Activated T-helper 1 cell treated with Interleukin-2 at 50 U/mL for 16 hours (primary cell): ENCODE results near the gene NUDT3.

ENCODE experiments used
- DNase-seq: peaks from one replicate; pipeline ENCODE4 v3.0.0-alpha.2; 2020; ENCODE audit warnings: low read depth

The NUDT3 gene

DNA sequence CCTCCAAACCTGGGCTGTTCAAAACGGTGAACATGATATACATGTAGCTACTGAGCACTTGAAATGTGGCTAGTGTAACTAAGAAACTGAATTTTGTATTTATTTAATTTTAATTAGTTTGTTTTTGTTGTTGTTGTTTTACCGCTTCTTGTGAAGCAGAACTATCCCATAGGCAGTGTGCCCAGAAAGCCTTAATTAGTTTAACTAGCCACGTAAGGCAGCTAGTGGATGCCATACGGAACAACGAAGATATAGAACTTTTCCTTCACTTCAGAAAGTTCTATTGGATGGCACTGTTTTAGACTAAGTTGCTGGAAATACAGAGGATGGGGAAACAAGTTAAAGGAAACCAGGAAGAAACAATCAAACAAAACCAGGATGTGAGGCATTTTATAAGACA is 70.6 kb downstream of the NUDT3 start:
- DNase-seq: no peak

DNA sequence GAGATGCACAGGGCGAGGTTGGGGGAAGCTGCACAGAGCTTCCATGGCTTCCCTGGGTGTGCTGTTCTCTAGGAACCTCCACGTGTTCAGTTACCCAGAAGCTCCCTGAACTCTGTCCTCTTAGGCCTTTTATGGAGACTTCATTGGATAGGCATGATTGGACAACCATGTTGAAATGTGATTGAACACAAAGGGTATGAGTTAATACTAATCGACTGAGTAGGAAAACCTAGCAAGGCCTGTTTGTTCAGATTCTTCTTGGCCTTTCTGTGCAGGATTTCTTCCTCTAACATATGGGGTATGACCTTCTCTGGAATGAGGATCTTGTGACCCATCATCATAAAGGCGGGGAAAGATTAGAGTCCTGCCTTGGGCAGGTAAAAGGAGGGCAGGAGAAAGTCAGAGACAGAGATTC is 73.0 kb downstream of the NUDT3 start:
- no peak for DNase-seq

DNA sequence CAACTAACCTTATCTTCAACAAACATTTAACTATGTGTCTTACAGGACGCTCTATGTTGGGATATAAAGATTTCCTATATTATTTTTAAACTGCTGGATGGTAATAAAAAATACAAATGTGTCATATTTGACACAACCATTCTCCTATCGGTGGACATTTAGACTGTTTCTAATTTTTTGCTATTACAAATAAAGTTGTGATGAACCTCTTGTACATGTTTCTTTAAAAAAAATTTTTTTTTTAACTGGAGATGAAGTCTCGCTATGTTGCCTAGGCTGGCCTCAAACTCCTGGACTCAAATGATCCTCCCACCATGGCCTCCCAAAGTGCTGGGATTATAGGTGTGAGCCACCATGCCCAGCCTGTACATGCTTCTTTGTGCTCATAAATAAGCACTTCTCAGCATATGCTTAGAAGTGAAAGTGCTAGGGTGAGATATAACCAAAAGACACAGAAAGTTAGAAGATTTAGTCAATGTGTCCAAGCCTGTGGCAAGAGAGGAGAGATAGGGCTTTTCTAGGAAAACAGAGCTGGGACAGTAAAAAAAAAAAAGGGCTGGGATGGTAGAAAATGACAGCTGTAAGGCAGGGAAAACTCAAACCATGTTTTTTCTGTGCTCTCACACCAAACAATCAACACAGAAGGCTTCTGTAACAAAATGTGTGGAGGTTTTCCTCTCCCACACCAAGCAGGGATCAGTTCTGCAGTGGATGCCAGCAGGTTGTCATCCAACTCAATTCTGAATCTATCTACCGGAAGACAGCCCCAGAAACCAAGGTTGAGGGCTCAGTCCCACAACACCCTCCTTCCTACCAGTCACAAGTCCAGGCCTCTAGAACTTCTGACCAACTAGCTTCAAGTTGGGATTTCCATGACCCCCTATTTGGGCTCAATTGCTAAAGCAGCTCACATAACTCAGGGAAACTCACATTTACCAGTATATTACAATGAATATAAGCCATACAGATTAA is 73.7 kb downstream of the NUDT3 start:
- no peak for DNase-seq

DNA sequence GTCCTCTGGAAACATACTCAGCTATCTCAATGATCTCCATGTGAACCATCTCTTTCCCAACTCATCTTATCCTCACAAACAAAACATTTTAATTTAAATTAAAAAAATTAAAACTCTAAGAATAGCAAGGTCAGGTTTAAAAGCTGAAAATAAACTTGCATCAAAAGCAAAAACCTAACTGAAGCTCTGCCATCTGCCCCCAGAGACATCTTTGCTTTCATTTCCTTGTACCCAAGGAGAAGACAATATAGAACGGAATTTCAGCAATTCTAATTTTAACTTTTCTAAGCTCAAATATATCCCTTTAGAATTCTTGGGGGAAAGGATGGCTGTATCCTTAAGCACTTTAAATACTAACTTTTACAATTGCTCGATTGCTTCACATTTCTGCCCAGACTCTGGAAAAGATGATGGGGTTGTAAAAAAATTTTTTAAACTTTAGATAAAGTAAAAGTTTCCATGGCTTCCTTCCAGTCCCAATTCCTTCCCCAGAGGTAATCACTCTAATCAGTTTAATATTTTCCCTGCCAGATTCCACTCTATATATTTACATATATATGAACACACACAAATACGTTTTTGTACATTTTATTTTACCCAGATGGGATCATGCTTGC is 74.5 kb downstream of the NUDT3 start:
- DNase-seq: no peak

DNA sequence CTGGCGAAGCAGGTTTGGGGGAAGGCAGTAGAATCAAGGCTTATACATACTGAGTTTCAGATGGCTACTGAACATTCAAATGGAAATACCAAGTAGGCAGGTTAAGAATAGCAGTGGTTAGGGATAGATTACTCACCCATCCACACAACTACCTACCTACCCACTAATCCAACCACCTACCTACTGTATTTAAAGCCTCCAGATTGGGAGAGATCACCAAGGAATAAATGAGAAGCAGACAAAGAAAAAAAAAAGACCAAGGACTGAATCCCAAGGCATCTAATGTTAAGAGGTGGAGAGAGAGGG is 75.3 kb downstream of the NUDT3 start:
- no peak for DNase-seq

DNA sequence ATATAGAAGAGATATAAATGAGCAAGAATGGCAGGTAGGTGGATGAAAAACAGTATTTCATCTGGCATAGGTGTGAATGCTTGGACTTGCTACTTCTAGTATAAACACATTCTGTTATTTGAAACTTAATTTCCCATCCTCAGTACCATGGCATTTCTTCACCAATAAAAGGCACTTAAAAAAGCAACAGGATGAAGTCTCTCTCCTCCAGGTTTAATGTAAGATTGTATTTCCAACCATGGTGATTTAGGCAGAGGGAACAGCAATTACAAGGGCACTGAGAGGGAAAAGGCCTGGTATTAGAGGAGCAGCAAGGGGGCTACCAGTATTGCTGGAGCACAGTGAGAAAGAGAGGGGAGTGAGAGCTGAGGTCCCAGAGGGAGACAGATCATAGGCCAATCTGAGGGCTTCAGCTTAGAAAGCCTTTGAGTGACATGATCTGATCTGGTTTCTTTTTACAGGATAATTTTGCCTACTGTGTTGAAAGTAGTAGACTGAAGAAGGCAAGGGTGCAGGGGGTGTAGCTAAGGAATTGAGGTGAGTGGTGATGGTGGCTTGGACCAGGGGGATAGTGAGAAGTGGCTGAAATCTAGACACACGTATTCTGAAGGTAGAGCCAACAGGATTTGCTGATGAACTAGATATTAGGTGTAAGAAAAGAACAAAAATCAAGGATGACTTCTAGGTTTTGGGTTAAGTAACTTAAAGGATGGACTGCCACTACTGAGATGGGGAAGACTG is 75.9 kb downstream of the NUDT3 start:
- DNase-seq: no peak

DNA sequence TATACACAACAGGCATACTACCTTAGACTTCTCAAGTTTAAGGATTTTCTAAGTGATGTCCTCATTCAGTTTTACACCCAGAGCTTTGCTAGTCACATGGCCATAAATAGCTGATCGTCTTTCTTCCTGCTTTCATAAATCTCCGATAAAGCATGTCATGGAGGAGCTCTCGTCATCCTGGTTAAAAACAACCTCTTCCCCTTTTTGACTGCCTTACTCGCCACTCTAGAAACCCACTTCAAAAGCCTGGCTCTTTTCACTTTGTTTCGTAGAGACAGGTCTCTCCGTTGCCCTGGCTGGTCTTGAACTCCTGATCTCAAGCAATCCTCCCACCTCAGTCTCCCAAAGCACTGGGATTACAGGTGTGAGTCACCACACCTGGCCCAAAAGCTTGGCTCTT is 76.7 kb downstream of the NUDT3 start:
- no peak for DNase-seq

DNA sequence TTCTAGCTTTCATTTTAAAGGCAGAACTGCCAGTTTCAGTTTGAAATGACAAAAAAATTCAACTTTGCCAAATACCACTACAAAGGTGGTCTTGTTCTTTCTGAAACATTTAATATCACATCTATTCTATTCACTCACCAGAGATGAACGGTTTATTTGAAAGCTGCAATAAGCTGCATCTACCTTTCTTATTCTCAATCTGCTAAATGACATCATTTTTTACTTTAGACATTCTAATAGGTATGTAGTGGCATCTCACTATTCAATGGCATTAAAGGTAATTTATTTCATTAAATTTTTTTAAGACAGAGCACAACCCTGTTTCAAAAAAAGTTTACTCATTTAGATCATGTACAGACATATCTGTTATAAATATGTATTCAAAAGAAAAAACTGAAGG is 77.2 kb downstream of the NUDT3 start:
- no peak for DNase-seq

DNA sequence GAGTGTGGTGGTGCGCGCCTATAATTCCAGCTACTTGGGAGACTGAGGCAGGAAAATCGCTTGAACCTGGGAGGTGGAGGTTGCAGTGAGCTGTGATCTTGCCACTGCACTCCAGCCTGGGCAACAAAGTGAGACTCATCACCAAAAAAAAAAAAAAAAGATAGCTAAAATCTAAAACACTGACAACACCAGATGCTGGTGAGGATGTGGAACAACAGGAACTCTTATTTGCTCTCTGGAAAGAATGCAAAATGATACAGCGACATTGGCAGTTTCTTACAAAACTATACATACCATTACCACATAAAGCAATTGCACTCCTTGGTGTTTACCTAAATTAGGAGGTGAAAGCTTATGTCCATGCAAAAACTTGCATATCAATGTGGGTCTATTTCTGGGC is 80.2 kb downstream of the NUDT3 start:
- no peak for DNase-seq

DNA sequence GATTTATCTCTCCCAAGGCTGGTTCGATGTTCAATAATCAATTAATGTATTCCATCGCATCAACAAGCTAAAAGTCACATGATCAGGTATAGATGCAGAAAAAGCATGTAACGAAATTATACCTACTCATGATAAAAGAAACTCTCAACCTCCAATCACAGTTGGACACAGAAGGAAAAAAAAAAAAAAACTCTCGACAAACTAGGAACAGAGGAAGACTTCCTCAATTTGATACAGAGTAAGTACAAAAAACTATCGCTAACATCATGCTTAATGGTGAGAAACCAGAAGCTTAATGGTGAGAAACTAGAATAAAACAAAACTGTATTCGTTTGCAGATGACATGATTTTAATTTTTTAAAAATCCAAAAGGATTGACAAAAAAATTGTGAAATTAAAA is 81.7 kb downstream of the NUDT3 start:
- no peak for DNase-seq

DNA sequence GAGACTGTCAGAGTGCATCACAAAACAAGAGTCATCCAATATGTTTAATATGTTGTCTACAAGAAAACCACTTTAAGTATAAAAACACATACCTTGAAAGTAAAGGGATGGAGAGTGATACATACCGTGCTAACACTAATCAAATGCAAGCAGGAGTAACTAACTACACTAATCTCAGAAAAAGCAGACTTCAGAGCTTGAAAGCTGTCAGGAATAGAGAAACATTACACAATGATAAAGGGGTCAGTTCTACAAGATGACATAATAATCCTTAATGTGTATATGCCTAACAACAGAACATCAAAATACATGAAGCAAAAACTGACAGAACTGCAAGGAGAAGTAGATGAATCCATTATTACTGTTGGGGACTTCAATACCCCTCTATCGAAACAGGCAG is 84.0 kb downstream of the NUDT3 start:
- no peak for DNase-seq

DNA sequence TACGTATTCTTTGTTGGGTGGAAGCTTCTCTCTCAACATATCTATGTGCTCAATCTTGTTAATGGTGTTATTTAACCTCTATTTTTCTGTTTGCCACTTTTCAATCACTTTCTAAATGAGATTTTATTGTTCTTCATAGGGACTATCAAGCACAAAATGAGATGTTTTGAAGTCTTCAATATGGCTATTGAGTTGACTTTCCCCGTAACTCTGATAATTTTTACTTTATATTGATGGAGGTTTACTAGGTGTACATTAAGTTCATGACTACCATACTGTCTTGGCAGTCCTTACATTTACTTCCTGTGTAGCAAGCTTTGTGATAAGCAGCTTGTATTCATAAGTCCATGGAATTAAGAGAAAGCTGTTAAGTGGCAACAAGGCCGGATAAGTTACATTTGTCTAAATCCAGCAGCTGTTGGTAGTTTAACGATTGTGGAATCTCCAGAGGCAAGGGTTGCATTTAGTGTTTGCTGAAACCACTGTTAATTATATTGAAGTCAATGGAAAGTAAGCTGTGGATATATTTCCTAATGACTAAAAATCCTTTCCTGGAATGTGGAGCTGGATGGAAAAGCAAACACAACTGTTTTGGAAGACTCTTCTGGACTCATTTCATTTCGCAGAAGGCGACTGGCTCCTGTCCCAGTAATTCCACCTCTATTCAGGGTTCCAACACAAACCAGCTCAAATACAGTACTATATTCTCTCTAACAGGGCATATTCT is 86.3 kb downstream of the NUDT3 start:
- DNase-seq: no peak

DNA sequence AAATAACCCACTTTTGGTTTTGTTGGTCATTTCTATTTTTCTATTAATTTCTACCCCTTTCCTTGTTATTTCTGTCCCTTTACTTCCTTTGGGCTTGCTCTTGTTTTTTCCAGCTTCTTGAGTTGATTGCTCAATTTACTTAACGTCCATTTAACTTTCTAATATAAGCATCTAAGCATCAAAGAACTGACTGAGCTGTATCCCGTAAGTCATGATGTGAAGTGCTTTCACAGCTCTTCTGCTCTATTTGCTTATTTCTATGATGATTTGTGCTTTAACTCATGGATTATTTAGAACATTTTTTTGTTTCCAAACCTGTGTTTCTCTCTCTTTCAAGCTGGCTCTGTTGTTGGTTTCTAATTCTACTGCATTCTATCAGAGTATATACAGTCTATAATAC is 87.0 kb downstream of the NUDT3 start:
- DNase-seq: no peak

DNA sequence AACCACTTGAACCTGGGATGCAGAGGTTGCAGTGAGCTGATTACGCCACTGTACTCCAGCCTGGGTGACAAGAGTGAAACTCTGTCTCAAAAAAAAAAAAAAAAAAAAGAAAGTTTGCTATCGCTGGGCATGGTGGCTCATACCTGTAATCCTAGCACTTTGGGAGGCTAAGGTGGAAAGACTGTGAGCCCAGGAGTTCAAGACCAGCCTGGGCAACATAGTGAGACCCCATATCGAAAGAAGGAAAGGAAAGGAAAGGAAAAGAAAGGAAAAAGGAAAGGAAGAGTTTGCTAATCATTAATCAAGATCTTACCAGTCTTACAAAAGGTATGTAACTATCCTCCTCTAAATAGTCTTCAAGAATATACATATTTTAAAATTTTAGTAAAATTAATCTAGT is 88.3 kb downstream of the NUDT3 start:
- no peak for DNase-seq

DNA sequence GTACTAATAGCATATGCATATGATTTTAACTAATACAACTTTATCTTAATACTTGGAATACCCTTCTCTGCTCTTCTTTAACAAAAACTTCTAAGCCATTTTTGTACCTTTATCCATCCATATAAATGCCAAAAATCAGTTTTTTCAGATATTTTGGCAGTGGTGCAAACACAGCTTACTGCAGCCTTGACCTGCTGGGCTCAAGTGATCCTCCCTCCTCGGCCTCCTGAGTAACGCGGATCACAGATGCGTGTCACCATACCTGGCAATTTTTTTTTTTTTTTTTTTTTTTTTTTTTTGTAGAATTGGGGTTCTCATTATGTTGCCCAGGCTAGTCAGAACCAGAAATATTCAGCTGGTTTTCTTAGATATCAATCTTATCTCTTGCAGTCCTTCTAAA is 89.5 kb downstream of the NUDT3 start:
- DNase-seq: no peak

DNA sequence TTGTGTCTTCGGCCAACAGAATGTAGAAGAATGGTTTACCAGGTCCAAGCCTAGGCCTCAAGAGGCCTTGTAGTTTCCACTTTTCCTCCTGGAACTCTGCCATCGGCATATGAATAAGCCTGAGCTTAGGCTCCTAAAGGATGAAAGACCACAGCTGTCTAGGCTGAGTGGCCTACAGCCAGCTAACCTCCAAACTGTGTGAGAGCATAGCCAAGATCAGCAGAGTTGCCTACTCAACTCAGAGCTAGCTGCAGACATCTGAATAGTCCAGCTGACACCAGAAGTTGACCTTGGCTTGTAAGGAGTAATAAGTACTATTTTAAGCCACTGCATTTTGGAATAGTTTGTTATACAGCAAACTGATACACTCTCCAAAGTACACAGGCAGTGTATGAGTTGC is 91.1 kb downstream of the NUDT3 start:
- no peak for DNase-seq

DNA sequence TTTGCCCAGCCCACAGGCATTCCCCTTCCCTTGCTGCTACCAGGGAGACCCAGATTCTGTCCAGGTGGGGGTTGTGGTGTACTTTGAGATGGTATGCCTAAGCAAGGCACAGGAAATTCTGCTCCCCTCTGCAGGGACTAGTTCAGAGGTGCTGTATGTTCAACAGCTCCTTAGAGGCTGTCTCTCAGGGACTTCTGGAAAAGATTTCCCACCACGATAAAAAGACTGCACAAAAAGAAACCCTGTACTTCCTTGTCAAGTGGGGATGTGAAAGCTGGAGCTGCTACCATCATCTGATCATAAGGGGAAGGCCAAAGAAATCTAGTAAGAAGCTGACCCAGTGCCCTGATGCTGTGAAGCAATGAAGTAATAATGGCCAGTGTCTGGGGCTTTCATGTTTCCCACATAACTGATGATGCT is 92.1 kb downstream of the NUDT3 start:
- no peak for DNase-seq

DNA sequence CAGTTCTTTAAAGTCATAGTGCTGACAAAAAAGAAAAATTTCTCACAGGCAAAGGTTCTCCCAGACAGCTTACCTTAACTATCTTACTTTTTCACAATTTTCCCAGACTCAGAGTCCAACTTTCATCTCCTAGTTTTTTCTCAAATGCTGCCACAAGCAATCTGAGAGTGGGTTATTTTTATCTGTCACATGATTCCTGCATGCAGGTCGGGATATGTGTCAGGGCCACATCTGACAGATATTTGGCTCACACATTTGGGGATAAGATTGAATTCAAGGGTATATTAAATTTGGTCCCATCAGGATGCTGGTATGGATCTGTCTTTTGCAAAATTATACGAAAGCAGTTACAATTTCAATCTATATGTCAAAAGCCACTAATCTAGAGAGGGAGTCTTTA is 93.5 kb downstream of the NUDT3 start:
- no peak for DNase-seq

DNA sequence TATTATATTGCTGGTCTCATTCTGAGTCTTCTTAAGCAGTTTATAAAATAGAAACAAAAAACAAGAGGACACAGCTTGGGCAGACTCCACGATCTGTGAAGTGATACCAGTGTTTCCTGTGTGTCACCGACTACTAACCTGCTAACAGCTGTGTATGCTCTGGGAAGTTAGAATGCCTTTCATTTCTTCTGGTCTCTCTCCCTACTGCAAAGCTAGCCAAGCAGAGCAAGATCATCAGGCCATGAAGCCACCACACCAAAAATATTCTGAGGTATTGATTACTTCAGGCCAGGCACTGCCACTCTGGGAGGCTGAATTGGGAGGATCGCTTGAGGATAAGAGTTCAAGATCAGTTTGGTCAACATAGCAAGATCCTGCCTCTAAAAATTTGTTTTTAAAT is 96.7 kb downstream of the NUDT3 start:
- DNase-seq: no peak

DNA sequence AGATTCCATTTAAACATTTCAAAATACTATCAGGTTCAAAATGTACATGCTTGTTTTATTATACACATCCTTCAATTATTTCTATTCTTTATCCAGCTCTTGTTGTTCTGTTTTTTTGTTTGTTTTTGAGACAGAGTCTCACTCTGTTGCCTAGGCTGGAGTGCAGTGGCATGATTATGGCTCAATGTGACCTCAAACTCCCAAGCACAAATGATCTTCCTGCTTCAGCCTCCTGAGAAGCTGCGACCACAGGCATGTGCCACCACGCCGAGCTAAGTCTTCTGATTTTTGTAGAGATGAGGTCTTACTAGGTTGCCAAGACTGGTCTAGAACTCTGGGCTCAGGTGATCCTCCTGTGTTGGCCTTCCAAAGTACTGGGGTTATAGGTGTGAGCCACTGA is 99.5 kb downstream of the NUDT3 start:
- DNase-seq: no peak

DNA sequence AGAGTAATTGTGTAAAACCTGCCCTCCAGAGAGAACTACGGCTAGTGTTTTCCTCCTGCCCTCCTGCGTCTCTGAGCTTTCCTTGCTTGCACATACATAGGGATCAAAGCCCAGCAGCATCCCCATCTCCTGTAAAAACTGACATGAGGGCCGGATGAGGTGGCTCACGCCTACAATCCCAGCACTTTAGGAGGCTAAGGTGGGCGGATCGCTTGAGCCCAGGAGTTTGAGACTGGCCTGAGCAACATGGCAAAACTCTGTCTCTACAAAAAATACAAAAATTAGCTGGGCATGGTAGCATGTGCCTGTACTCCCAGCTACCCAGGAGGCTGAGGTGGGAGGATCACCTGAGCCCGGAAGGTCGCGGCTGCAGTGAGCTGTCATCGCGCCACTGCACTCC is 103.3 kb downstream of the NUDT3 start:
- DNase-seq: no peak

DNA sequence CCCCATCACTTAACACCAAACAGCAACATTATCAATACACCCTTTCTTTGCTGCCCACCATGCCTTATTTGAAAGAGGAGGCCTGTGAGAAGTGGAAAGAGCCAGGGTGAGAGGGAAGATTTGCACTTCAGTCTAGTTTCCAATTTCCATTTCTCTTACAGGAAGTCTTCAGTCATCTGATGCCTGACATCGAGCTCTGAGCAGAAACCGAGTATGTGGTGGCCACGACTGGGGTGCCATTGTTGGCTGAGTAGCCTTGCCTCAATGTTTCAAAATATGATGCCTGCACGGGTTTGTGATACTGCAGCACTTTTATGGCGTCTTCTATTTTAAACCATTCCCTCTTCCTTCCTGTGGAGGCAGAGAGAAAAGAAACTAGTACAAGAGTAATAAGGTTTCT is 103.9 kb downstream of the NUDT3 start:
- no peak for DNase-seq
